PC-3 (cell line): Measurements from ENCODE around the gene PLCB4. TPM values are rescaled to one million over a fixed set of nuclear protein-coding genes. Genes with fewer than 3 reads are reported as not detected.

ENCODE experiments used
- ATAC-seq: fragments of 200-7000 bp; cut with Tn5 transposase; 2 replicates; pipeline ENCODE4 v1.9.1; 2020; ENCODE audit warnings: mild to moderate bottlenecking, moderate library complexity
- BruUV-seq: library from RNA; stranded (reverse); fragments of 400-500 nt; replicated peaks from 2 replicates; lab custom pipeline; 2021; lab: Mats Ljungman, UMichigan
- CTCF ChIA-PET: fragments of 300-600 bp; sonication (Branson Sonifier 250); formaldehyde crosslinking; loops from one replicate; lab custom pipeline; 2022; ENCODE audit warnings: antibody characterized with exemption; lab: Charles Lee
- POLR2A ChIA-PET: fragments of 300-600 bp; sonication (Branson Sonifier 250); formaldehyde crosslinking; loops from one replicate; lab custom pipeline; 2022; ENCODE audit warnings: antibody characterized with exemption; ENCODE audit not compliant: unreplicated experiment; lab: Charles Lee
- DNase-seq: peaks from one replicate; pipeline ENCODE4 v3.0.0-alpha.2; 2015
- H2AFZ ChIP-seq: fragments of 300-600 bp; sonication (generic); 2 replicates; pipeline ENCODE4 v1.6.0; 2016; ENCODE audit warnings: antibody characterized with exemption, low read length
- H3F3A ChIP-seq: fragments of 300-600 bp; sonication (generic); one replicate; pipeline ENCODE4 v1.6.0; 2017; ENCODE audit warnings: antibody characterized with exemption, low read length, control low read depth, mild to moderate bottlenecking; ENCODE audit not compliant: unreplicated experiment
- H3K27ac ChIP-seq: fragments of 300-600 bp; sonication (generic); 2 replicates; pipeline ENCODE4 v1.5.1; 2016; ENCODE audit warnings: mild to moderate bottlenecking, low read length
- H3K27me3 ChIP-seq: fragments of 300-600 bp; sonication (generic); 2 replicates; pipeline ENCODE4 v1.6.1; 2016; ENCODE audit warnings: low read length, mixed read lengths
- H3K36me3 ChIP-seq: fragments of 300-600 bp; sonication (generic); 2 replicates; pipeline ENCODE4 v1.6.1; 2016; ENCODE audit warnings: low read depth, mixed run types, low read length, mixed read lengths
- H3K4me1 ChIP-seq: fragments of 300-600 bp; sonication (generic); 2 replicates; pipeline ENCODE4 v1.5.1; 2016; ENCODE audit warnings: low read length; ENCODE audit not compliant: insufficient read depth
- H3K4me2 ChIP-seq: fragments of 300-600 bp; sonication (generic); 2 replicates; pipeline ENCODE4 v1.6.0; 2016; ENCODE audit warnings: low read length
- H3K4me3 ChIP-seq: fragments of 300-600 bp; sonication (generic); 2 replicates; pipeline ENCODE4 v1.5.1; 2016; ENCODE audit warnings: mild to moderate bottlenecking, low read length, mixed read lengths
- H3K79me2 ChIP-seq: fragments of 300-600 bp; sonication (generic); 2 replicates; pipeline ENCODE4 v1.6.1; 2017; ENCODE audit warnings: low read length, mixed read lengths
- H3K9ac ChIP-seq: fragments of 300-600 bp; sonication (generic); 2 replicates; pipeline ENCODE4 v1.6.0; 2016; ENCODE audit warnings: mild to moderate bottlenecking, low read length
- H3K9me2 ChIP-seq: fragments of 300-600 bp; sonication (generic); replicated peaks from 2 replicates; pipeline ENCODE4 v1.6.1; 2016; ENCODE audit warnings: mixed run types, low read length, mixed read lengths
- H3K9me3 ChIP-seq: fragments of 300-600 bp; sonication (generic); 2 replicates; pipeline ENCODE4 v1.6.1; 2016; ENCODE audit warnings: low read length, mixed read lengths
- H4K20me1 ChIP-seq: fragments of 300-600 bp; sonication (generic); 2 replicates; pipeline ENCODE4 v1.6.1; 2016; ENCODE audit warnings: low read length, mixed read lengths
- EZH2 ChIP-seq: fragments of 300-600 bp; sonication (generic); IDR thresholded peaks from one replicate; pipeline ENCODE4 v1.6.1; 2017; ENCODE audit warnings: antibody characterized with exemption, mild to moderate bottlenecking, low read length; ENCODE audit not compliant: unreplicated experiment
- EZH2phosphoT487 ChIP-seq: fragments of 300-600 bp; sonication (generic); IDR thresholded peaks from 2 replicates; pipeline ENCODE4 v1.6.1; 2018; ENCODE audit warnings: mild to moderate bottlenecking, antibody characterized with exemption, low read length, borderline replicate concordance
- intact Hi-C: fragments of 100-400 bp; cut with micrococcal nuclease; formaldehyde crosslinking; loops from 2 replicates; pipeline ENCODE4 v1.9.0; 2023
- total RNA-seq: library from RNA; depleted of rRNA; stranded (reverse); fragments of >200 nt; gene quantifications from 2 replicates; pipeline ENCODE4 v1.2.3, GENCODE V29; 2014
- TF ChIP-seq, protein P1 (sequence below): fragments of 300-600 bp; sonication (generic); conservative IDR thresholded peaks from 2 replicates; pipeline ENCODE4 v1.5.1; 2017; ENCODE audit warnings: antibody characterized with exemption, low read depth, mild to moderate bottlenecking, low read length

The PLCB4 gene
- total RNA-seq, 1 experiment from 2014 or later, result 25.4 TPM

- TF ChIP-seq EZH2, result no peak
- TF ChIP-seq EZH2phosphoT487, result no peak
- TF ChIP-seq, protein P1, sequence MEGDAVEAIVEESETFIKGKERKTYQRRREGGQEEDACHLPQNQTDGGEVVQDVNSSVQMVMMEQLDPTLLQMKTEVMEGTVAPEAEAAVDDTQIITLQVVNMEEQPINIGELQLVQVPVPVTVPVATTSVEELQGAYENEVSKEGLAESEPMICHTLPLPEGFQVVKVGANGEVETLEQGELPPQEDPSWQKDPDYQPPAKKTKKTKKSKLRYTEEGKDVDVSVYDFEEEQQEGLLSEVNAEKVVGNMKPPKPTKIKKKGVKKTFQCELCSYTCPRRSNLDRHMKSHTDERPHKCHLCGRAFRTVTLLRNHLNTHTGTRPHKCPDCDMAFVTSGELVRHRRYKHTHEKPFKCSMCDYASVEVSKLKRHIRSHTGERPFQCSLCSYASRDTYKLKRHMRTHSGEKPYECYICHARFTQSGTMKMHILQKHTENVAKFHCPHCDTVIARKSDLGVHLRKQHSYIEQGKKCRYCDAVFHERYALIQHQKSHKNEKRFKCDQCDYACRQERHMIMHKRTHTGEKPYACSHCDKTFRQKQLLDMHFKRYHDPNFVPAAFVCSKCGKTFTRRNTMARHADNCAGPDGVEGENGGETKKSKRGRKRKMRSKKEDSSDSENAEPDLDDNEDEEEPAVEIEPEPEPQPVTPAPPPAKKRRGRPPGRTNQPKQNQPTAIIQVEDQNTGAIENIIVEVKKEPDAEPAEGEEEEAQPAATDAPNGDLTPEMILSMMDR, result no peak
- Histone ChIP-seq H3K9me2 (no peaks in the 10 kb centered on the region), H3K9me3 (no peaks in the 10 kb centered on the region), H2AFZ (no peak overlapping the region), H3K4me1 (peaks cover 25% of the 10 kb centered on the region), H3K36me3 (no peaks in the 10 kb centered on the region), H3K4me3 (no peak overlapping the region; the same call in 1 of the 2 replicates), H3K79me2 (no peaks in the 10 kb centered on the region), H3K9ac (no peak overlapping the region), H3K27ac (peak overlapping the region; percentile 73), H3F3A (no peaks in the 10 kb centered on the region), H3K4me2 (peak overlapping the region; percentile 47; the same call in 1 of the 2 replicates), H4K20me1 (no peaks in the 10 kb centered on the region), H3K27me3 (no peaks in the 10 kb centered on the region)
- DNase-seq (peak; percentile 68), ATAC-seq (peak; percentile 47)
- POLR2A ChIA-PET, result interaction anchor here (0.5 kb wide), 1 partner anchor 60 kb away, joined by 3 read pairs; no protein-coding TSS in a partner anchor
- BruUV-seq, result no TSS peak
- CTCF ChIA-PET, result interaction anchor here (0.6 kb wide), 1 partner anchor 200 kb away, joined by 3 read pairs; no protein-coding TSS in a partner anchor
- intact Hi-C loops, result loop anchor here (2.0 to 5.0 kb wide), 3 partner anchors 62 to 182 kb away; no protein-coding TSS in a partner anchor
Observed at GRCh38 chr20:9409981-9410380, 341.1 kb downstream of the PLCB4 start.

DNA sequence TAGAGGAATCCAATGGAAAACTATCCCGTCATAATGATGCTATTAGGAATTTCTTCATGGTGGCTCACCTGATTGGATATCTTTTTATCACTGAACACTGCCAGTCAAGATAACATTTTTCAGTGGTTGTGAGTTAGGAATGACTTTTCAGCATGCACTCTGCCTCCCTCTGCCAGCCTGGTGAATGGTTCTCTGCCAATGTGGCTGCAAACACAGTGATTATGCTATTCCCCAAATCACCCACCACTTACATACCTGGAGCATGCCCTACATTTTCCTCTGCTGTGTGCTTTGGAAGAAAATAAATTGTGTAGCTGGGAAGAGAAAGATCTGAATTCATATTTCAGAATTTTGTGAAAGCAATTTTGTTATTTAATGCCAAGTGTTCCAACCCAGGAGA, 342.9 kb downstream of the PLCB4 start:
- no peaks in the 10 kb centered on the region for H3F3A ChIP-seq
- BruUV-seq, result no TSS peak
- POLR2A ChIA-PET, result no interaction called here
- intact Hi-C loops, result no loop called here
- no peaks in the 10 kb centered on the region for H3K36me3 ChIP-seq
- no peak overlapping the region for H3K9ac ChIP-seq
- no peaks in the 10 kb centered on the region for H4K20me1 ChIP-seq
- no peak overlapping the region for H3K4me2 ChIP-seq
- ATAC-seq (no peak), DNase-seq (no peak)
- H3K4me3 ChIP-seq, result no peak overlapping the region
- CTCF ChIA-PET, result no interaction called here
- H3K27me3 ChIP-seq, result no peaks in the 10 kb centered on the region
- H3K9me3 ChIP-seq, result no peaks in the 10 kb centered on the region
- H3K9me2 ChIP-seq, result no peaks in the 10 kb centered on the region
- H3K79me2 ChIP-seq, result no peaks in the 10 kb centered on the region
- no peak overlapping the region for H3K27ac ChIP-seq
- TF ChIP-seq EZH2phosphoT487 (no peak), EZH2 (no peak)
- TF ChIP-seq, protein P1, result no peak
- peaks cover 25% of the 10 kb centered on the region for H3K4me1 ChIP-seq
- no peak overlapping the region for H2AFZ ChIP-seq

- Histone ChIP-seq H3K27ac (no peak overlapping the region), H3K27me3 (no peaks in the 10 kb centered on the region), H4K20me1 (no peaks in the 10 kb centered on the region), H3K4me1 (peaks cover 25% of the 10 kb centered on the region), H3K9me3 (no peaks in the 10 kb centered on the region), H3K4me2 (no peak overlapping the region), H3K4me3 (no peak overlapping the region), H3K9ac (no peak overlapping the region), H3K79me2 (no peaks in the 10 kb centered on the region), H3K9me2 (no peaks in the 10 kb centered on the region), H3K36me3 (no peaks in the 10 kb centered on the region), H3F3A (peaks cover 3% of the 10 kb centered on the region), H2AFZ (no peak overlapping the region)
- DNase-seq, result no peak
- BruUV-seq, result no TSS peak
- no peak for ATAC-seq
- intact Hi-C loops, result no loop called here
- TF ChIP-seq, protein P1, result no peak
- TF ChIP-seq EZH2 (no peak), EZH2phosphoT487 (no peak)
- POLR2A ChIA-PET, result no interaction called here
- CTCF ChIA-PET, result no interaction called here
Observed at GRCh38 chr20:9412309-9412708, 343.4 kb downstream of the PLCB4 start.
